PC-9 (cell line): ENCODE results near the gene EVPL. TPM values are rescaled to one million over a fixed set of nuclear protein-coding genes. Genes with fewer than 3 reads are reported as not detected.

Experiments
- BruUV-seq: library from RNA; stranded (reverse); fragments of 400-500 nt; replicated peaks from 2 replicates; lab custom pipeline; 2021; lab: Mats Ljungman, UMichigan
- CTCF ChIA-PET: fragments of 300-600 bp; sonication (Branson Sonifier 250); formaldehyde crosslinking; loops from one replicate; lab custom pipeline; 2022; ENCODE audit warnings: antibody characterized with exemption; lab: Charles Lee
- POLR2A ChIA-PET: fragments of 300-600 bp; sonication (Branson Sonifier 250); formaldehyde crosslinking; loops from one replicate; lab custom pipeline; 2022; ENCODE audit warnings: antibody characterized with exemption; ENCODE audit not compliant: unreplicated experiment; lab: Charles Lee
- DNase-seq, 2 experiments: peaks; one replicate each; pipeline versions ENCODE4 v3.0.0 to v3.0.0-alpha.2; 2015 to 2022; ENCODE audit warnings: mixed read lengths in 1 of 2
- H2AFZ ChIP-seq: fragments of 200-600 bp; sonication (generic); 2 replicates; pipeline ENCODE4 v1.8.1; 2017; ENCODE audit warnings: antibody characterized with exemption
- H3F3A ChIP-seq: fragments of 200-600 bp; sonication (generic); 2 replicates; pipeline ENCODE4 v1.8.1; 2017; ENCODE audit warnings: antibody characterized with exemption, mild to moderate bottlenecking, low read depth; ENCODE audit not compliant: insufficient read depth
- H3K27ac ChIP-seq: fragments of 200-600 bp; sonication (generic); 2 replicates; pipeline ENCODE4 v1.6.1; 2016; ENCODE audit warnings: mixed run types
- H3K27me3 ChIP-seq: fragments of 200-600 bp; sonication (generic); 2 replicates; pipeline ENCODE4 v1.6.1; 2016; ENCODE audit warnings: low read depth, mixed run types; ENCODE audit not compliant: insufficient read depth
- H3K36me3 ChIP-seq: fragments of 200-600 bp; sonication (generic); 2 replicates; pipeline ENCODE4 v1.6.1; 2016; ENCODE audit warnings: low read depth, mixed run types
- H3K4me1 ChIP-seq: fragments of 200-600 bp; sonication (generic); replicated peaks from 2 replicates; pipeline ENCODE4 v1.6.1; 2016; ENCODE audit warnings: mixed run types; ENCODE audit not compliant: insufficient read depth
- H3K4me2 ChIP-seq: fragments of 200-600 bp; sonication (generic); 2 replicates; pipeline ENCODE4 v1.6.1; 2017; ENCODE audit warnings: mixed run types
- H3K4me3 ChIP-seq: fragments of 200-600 bp; sonication (generic); 2 replicates; pipeline ENCODE4 v1.6.1; 2016; ENCODE audit warnings: mixed run types
- H3K79me2 ChIP-seq: fragments of 200-600 bp; sonication (generic); 2 replicates; pipeline ENCODE4 v1.6.1; 2017; ENCODE audit warnings: low read depth, mixed run types
- H3K9me2 ChIP-seq: fragments of 200-600 bp; sonication (generic); 2 replicates; pipeline ENCODE4 v1.8.1; 2017; ENCODE audit warnings: mild to moderate bottlenecking; ENCODE audit not compliant: insufficient read depth
- H3K9me3 ChIP-seq: fragments of 200-600 bp; sonication (generic); 2 replicates; pipeline ENCODE4 v1.8.1; 2016; ENCODE audit warnings: low read depth; ENCODE audit not compliant: insufficient read depth
- H4K20me1 ChIP-seq: fragments of 200-600 bp; sonication (generic); 2 replicates; pipeline ENCODE4 v1.8.1; 2017; ENCODE audit not compliant: insufficient read depth
- EZH2 ChIP-seq: fragments of 200-600 bp; sonication (generic); IDR thresholded peaks from 2 replicates; pipeline ENCODE4 v1.8.0; 2017; ENCODE audit warnings: antibody characterized with exemption, low read depth
- intact Hi-C: fragments of 100-400 bp; cut with micrococcal nuclease; formaldehyde crosslinking; loops from one replicate; pipeline ENCODE4 v1.10.0; 2022; ENCODE audit not compliant: unreplicated experiment
- total RNA-seq: library from RNA; stranded (reverse); gene quantifications from 2 replicates; pipeline ENCODE4 v1.2.3, GENCODE V29; 2021
- TF ChIP-seq, protein P1 (sequence below): fragments of 200-600 bp; sonication (generic); conservative IDR thresholded peaks from 2 replicates; pipeline ENCODE4 v1.6.1; 2017; ENCODE audit warnings: mixed run types, antibody characterized with exemption, mild to moderate bottlenecking, moderate library complexity

EVPL gene
- total RNA-seq, 1 experiment from 2014 or later, result 60.8 TPM

DNA sequence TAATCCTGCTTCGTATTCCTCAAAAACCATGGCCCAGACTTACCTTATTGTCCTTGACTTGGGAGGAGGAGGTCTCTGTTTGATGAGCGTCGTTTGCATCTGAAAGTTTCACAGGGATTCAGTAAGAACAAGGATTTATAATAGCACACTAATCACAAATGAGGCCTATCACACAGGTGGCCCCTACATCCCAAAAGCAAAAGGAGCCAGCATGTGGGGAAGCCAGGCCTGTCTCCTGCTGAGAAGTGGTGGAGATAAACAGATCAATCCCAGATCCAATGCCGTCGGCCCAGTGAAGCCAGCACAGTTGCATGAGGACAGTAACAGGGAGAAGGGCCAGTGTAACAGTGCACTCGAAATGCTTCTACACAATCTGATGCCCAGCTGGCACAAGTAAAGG lies 13.3 kb upstream of the EVPL start:
- Histone ChIP-seq H3K79me2 (no peaks in the 10 kb centered on the region), H4K20me1 (no peaks in the 10 kb centered on the region), H2AFZ (no peak overlapping the region), H3K4me3 (no peak overlapping the region), H3K4me1 (no peaks in the 10 kb centered on the region), H3K9me3 (no peaks in the 10 kb centered on the region), H3K36me3 (peaks cover 7% of the 10 kb centered on the region; the same call in 1 of the 2 replicates), H3K27ac (no peak overlapping the region), H3K27me3 (no peaks in the 10 kb centered on the region), H3K9me2 (no peaks in the 10 kb centered on the region), H3K4me2 (no peak overlapping the region), H3F3A (peaks cover 7% of the 10 kb centered on the region; the same call in 1 of the 2 replicates)
- ChIA-PET CTCF (no interaction called here), POLR2A (no interaction called here)
- TF ChIP-seq, protein P1, sequence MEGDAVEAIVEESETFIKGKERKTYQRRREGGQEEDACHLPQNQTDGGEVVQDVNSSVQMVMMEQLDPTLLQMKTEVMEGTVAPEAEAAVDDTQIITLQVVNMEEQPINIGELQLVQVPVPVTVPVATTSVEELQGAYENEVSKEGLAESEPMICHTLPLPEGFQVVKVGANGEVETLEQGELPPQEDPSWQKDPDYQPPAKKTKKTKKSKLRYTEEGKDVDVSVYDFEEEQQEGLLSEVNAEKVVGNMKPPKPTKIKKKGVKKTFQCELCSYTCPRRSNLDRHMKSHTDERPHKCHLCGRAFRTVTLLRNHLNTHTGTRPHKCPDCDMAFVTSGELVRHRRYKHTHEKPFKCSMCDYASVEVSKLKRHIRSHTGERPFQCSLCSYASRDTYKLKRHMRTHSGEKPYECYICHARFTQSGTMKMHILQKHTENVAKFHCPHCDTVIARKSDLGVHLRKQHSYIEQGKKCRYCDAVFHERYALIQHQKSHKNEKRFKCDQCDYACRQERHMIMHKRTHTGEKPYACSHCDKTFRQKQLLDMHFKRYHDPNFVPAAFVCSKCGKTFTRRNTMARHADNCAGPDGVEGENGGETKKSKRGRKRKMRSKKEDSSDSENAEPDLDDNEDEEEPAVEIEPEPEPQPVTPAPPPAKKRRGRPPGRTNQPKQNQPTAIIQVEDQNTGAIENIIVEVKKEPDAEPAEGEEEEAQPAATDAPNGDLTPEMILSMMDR, result no peak
- no peak for TF ChIP-seq EZH2
- no peak for DNase-seq
- no TSS peak for BruUV-seq
- intact Hi-C loops, result no loop called here

- no peaks in the 10 kb centered on the region for H3K9me3 ChIP-seq
- intact Hi-C loops, result no loop called here
- H3K36me3 ChIP-seq, result peaks cover 7% of the 10 kb centered on the region; the same call in 1 of the 2 replicates
- H3K27ac ChIP-seq, result no peak overlapping the region
- CTCF ChIA-PET, result no interaction called here
- H2AFZ ChIP-seq, result no peak overlapping the region
- no peaks in the 10 kb centered on the region for H4K20me1 ChIP-seq
- TF ChIP-seq, protein P1, result no peak
- no peak for TF ChIP-seq EZH2
- H3K9me2 ChIP-seq, result no peaks in the 10 kb centered on the region
- peaks cover 7% of the 10 kb centered on the region; the same call in 1 of the 2 replicates for H3F3A ChIP-seq
- no peak overlapping the region for H3K4me2 ChIP-seq
- no peak for DNase-seq
- H3K79me2 ChIP-seq, result no peaks in the 10 kb centered on the region
- BruUV-seq, result no TSS peak
- no peak overlapping the region for H3K4me3 ChIP-seq
- POLR2A ChIA-PET, result no interaction called here
- H3K4me1 ChIP-seq, result no peaks in the 10 kb centered on the region
- no peaks in the 10 kb centered on the region for H3K27me3 ChIP-seq
Observed at GRCh38 chr17:76039121-76039520, 12.0 kb upstream of the EVPL start.

- CTCF ChIA-PET, result no interaction called here
Observed at GRCh38 chr17:76038050-76038449, 10.9 kb upstream of the EVPL start.

More at GRCh38 chr17:76038050-76038449, 10.9 kb upstream of the EVPL start:
- H4K20me1 ChIP-seq, result no peaks in the 10 kb centered on the region
- no peaks in the 10 kb centered on the region for H3K27me3 ChIP-seq
- intact Hi-C loops, result no loop called here
- H3K4me3 ChIP-seq, result no peak overlapping the region
- no peaks in the 10 kb centered on the region for H3K9me2 ChIP-seq
- H3F3A ChIP-seq, result peaks cover 7% of the 10 kb centered on the region; the same call in 1 of the 2 replicates
- peaks cover 7% of the 10 kb centered on the region; the same call in 1 of the 2 replicates for H3K36me3 ChIP-seq
- no peak for DNase-seq
- no peaks in the 10 kb centered on the region for H3K4me1 ChIP-seq
- H3K4me2 ChIP-seq, result no peak overlapping the region
- no peaks in the 10 kb centered on the region for H3K79me2 ChIP-seq
- TF ChIP-seq, protein P1, result no peak
- TF ChIP-seq EZH2, result no peak
- no TSS peak for BruUV-seq
- H3K9me3 ChIP-seq, result no peaks in the 10 kb centered on the region
- H2AFZ ChIP-seq, result no peak overlapping the region
- H3K27ac ChIP-seq, result no peak overlapping the region
- POLR2A ChIA-PET, result no interaction called here
